Kidney epithelial cell (primary cell): Measurements from ENCODE around the gene GNG7. TPM values are rescaled to one million over a fixed set of nuclear protein-coding genes. Genes with fewer than 3 reads are reported as not detected.

Experiments used
- DNase-seq: peaks from one replicate; pipeline ENCODE4 v3.0.0-alpha.2; 2010; ENCODE audit warnings: low read depth
- H3K27me3 ChIP-seq: 2 replicates; pipeline ENCODE4 v1.6.0; 2011; ENCODE audit warnings: low read length; ENCODE audit not compliant: control insufficient read depth, insufficient read depth
- H3K36me3 ChIP-seq: 2 replicates; pipeline ENCODE4 v1.5.1; 2011; ENCODE audit warnings: low read length; ENCODE audit not compliant: control insufficient read depth, insufficient read depth
- H3K4me3 ChIP-seq: 2 replicates; pipeline ENCODE4 v1.5.1; 2011; ENCODE audit warnings: low read depth, mild to moderate bottlenecking, control low read depth, low read length
- CTCF ChIP-seq: IDR thresholded peaks from 2 replicates; pipeline ENCODE4 v1.5.1; 2011; ENCODE audit warnings: mild to moderate bottlenecking, moderate library complexity, low read length, control low read depth, inconsistent platforms; ENCODE audit not compliant: insufficient read depth, poor library complexity, severe bottlenecking
- total RNA-seq: library from RNA; depleted of rRNA; stranded (reverse); fragments of >200 nt; gene quantifications from 2 replicates; pipeline ENCODE4 v1.2.3, GENCODE V29; 2015

The GNG7 gene
- total RNA-seq, 1 donor from 2014 or later = 0.33 TPM

- DNase-seq = no peak
- Histone ChIP-seq H3K27me3 (no peaks in the 10 kb centered on the region), H3K36me3 (no peaks in the 10 kb centered on the region), H3K4me3 (no peak overlapping the region)
- TF ChIP-seq CTCF = no peak
Measured at GRCh38 chr19:2639999-2640398, 62.5 kb downstream of the GNG7 start.

GRCh38 chr19:2638417-2638940 lies 64.0 kb downstream of the GNG7 start:
- H3K4me3 ChIP-seq = no peak overlapping the region
- no peak for DNase-seq
- no peak for TF ChIP-seq CTCF
- no peaks in the 10 kb centered on the region for H3K36me3 ChIP-seq
- H3K27me3 ChIP-seq = no peaks in the 10 kb centered on the region

- DNase-seq = no peak
Measured at GRCh38 chr19:2636897-2637683, 65.4 kb downstream of the GNG7 start.

GRCh38 chr19:2636141-2636896 lies 66.2 kb downstream of the GNG7 start:
- no peak for DNase-seq
- Histone ChIP-seq H3K27me3 (no peaks in the 10 kb centered on the region), H3K36me3 (no peaks in the 10 kb centered on the region), H3K4me3 (no peak overlapping the region)
- TF ChIP-seq CTCF = no peak

More at GRCh38 chr19:2636897-2637683, 65.4 kb downstream of the GNG7 start:
- H3K36me3 ChIP-seq = no peaks in the 10 kb centered on the region
- no peak overlapping the region for H3K4me3 ChIP-seq
- no peaks in the 10 kb centered on the region for H3K27me3 ChIP-seq
- peak; percentile 98 for TF ChIP-seq CTCF

GRCh38 chr19:2634960-2635359 lies 67.5 kb downstream of the GNG7 start:
- no peaks in the 10 kb centered on the region for H3K36me3 ChIP-seq
- TF ChIP-seq CTCF = no peak
- DNase-seq = no peak
- H3K27me3 ChIP-seq = no peaks in the 10 kb centered on the region
- no peak overlapping the region for H3K4me3 ChIP-seq
